Ishikawa (cell line): ENCODE results near the gene SDR42E2.

ENCODE experiments used
- YY1 ChIP-seq: IDR thresholded peaks from 2 replicates; pipeline ENCODE4 v1.6.1; 2012; ENCODE audit warnings: low read depth
- TF ChIP-seq, protein P1 (sequence below): IDR thresholded peaks from 2 replicates; pipeline ENCODE4 v1.6.1; 2012

DNA sequence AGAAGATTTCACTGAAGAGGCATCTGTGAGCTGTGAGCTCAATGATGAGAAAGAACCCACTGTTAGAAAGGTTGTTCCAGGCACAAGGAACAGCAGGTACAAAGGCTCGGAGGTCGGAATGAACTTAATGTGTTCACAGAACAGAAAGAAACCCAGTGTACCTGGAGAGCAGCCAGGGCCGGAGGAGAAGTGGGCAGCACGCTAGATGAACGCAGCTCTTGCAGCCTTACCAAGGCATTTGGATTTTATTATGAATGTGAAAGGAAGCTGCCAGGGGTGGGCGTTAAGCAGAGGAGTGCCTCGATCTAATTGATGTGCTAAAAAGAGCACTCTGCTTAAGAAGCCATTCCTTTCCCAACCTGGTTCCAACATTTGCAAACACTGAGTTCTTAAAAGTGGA lies 62.8 kb downstream of the SDR42E2 start:
- TF ChIP-seq, protein P1, sequence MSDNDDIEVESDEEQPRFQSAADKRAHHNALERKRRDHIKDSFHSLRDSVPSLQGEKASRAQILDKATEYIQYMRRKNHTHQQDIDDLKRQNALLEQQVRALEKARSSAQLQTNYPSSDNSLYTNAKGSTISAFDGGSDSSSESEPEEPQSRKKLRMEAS: no peak
- no peak for TF ChIP-seq YY1
